GM18951 (cell line): ENCODE measurements around the gene JMJD7.

ENCODE experiments used
- POLR2A ChIP-seq: IDR thresholded peaks from 4 replicates; pipeline ENCODE4 v1.6.1; 2011; ENCODE audit warnings: mild to moderate bottlenecking; ENCODE audit not compliant: insufficient read length, insufficient read depth; ENCODE audit errors: extremely low read depth
- in situ Hi-C: fragments of 300-500 bp; cut with MboI; formaldehyde crosslinking; loops from one replicate; pipeline ENCODE4 v1.12.0; 2022; ENCODE audit warnings: low sequenced_read_pairs, mixed read lengths, inconsistent platforms; ENCODE audit not compliant: unreplicated experiment

The JMJD7 gene

DNA sequence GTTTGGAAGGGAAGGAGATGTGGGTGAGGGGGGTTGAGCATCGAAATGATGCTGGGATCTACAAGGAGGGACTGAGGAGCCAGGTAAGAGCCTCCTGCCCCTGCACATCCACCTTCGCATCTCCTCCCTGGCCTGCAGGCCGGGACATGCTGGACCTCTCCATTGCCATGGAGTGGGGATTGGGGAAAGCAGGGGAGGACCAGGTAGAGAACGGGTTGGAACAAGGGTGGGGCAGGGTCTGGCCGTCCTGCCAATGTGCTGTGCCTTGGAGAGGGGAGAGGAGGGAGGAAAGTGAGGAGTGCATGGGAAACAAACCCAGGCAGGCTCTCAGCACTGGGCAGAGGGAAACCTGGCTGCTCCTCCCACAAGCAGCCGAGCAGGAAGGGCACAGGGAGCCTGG is 21.3 kb downstream of the JMJD7 start:
- in situ Hi-C loops = no loop called here
- TF ChIP-seq POLR2A = no peak

DNA sequence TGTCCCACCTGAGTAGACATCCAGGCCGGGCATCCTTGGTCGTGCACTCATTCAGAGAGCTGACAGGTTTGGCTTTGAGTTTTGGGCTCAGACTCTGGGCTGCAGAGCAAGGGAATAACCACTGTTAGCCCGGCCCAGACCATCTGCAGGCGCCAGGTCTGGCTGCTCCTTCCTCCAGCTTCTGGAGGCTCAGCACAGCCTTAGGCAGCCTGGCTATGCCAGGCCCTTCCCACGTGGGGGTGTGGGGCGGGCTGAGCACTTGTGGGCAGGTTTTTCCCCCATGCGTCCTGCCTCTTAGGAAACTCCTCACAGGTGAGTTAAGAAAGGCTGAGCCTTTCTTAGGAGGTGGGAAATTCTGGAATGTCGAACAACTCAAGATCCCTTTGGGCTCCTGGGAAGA is 22.0 kb downstream of the JMJD7 start:
- in situ Hi-C loops = no loop called here
- TF ChIP-seq POLR2A = no peak

DNA sequence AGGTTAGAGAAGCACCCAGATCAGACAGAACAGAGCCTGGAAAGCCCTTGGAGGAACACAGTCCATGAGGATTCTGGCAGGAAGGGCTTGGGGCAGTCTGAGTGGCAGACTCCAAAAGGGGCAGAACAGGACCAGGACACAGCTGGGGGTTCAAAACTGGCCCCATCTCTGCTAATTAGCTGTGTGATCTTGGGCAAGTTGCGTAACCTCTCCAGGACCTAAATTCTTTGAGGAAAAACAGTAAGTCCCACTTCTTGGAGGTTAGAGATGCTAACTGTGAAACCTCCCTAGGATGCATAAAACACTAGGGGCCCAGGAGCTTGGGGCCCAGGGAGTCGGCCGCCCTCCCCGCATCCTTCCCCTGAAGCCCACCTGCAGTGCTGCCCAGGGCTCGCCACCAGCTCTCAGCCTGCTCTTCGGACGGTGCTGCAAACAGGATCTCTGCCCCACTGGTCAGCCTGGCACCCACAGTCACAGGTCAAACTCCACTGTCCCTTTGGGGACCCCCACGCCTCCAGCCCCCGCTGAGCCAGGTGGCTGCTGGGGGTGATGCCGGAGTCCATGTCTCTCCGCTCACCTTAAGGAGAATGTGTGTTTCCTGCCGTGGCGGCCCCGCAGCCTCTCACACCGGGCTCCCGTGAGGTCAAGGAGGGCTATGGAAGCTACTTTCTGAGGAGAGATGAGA is 22.7 kb downstream of the JMJD7 start:
- in situ Hi-C loops = no loop called here
- TF ChIP-seq POLR2A = no peak

DNA sequence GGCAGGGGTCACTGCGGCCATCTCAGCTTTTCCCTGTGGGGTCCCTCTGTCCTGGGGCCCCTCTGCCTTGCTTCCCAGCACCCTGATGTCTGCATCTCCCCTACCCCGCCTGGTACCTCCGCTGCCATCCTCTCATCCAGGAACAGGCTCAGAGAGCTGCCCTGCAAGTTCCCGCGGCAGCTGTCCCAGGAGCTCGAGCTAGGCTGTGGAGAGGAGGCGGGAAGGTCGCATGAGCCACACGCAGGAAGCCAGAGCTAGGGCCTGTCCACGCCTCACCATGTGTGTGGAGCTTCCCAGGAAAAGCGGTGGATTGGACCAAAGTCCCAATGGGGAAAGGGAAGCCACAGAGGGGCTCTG is 23.3 kb downstream of the JMJD7 start:
- in situ Hi-C loops = no loop called here
- TF ChIP-seq POLR2A = no peak

DNA sequence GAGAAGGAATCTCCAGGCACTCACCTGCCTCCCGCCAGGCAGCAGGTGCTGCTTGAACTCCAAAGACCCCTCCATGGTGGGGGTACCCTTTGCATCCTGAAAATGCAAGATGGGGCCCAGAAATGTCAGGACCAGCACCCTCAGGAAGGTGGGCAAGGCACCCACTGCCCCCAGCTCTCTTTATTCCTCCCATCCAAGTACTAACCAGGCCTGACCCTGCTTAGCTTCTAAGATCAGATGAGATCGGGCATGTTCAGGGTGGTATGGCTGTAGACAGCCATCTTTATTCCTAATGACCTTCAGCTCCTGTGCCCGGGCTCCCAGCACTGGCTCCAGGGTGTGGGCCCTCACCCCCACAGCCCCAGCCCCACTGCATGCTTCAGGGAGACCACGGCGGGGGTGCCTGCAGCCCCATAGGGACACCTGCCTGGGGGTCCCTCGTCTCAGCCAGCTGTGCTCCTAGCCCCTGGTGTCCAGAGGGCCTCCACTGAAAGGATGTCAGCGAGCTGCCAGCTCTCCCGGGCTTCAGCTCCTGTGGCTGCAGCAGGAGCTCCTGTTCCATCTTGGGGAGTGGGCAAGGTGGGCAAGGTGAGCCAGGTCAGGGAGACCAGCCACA is 24.0 kb downstream of the JMJD7 start:
- TF ChIP-seq POLR2A = no peak
- in situ Hi-C loops = no loop called here

DNA sequence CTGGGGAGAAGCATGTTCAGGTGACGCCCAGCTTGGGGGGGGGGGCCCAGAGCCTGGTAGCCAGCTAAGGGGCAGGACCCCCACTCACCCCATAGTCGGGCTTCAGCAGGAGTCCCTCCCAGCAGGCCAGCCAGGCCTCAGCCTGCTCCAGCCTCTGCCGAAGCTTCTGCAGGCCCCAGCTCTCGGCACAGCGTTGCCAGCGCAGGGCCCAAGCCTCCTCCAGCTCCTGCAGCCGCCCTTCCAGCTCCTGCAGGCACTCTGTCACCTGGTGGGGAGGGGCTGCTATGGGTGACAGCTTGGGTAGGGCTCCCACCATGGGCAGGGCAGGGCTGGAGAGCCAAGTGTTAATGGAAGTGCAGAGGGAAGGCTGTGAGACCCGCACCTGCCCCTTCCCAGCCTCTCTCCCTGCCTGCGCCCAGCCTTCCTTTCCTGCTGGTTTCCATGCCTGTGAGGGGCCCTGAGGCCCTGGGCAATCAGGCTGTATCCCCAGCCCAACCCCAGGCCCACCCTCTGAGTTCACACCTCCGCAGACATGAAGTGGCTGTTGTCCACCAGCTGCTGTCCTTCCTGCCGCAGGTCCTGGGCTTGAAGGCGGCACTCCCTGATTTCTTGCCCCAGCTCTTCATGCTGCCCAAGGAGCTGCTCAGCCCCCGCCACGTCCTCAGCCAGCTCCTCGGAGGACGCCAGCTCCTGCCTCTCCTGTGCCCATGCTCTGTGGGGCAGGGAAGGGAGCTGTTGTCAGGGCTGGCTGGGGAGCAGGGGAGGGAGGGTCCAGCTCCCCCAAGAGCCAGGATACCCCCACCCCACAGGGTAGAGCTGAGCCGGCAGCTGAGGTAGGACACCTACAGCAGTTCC is 25.1 kb downstream of the JMJD7 start:
- in situ Hi-C loops = no loop called here
- no peak for TF ChIP-seq POLR2A

DNA sequence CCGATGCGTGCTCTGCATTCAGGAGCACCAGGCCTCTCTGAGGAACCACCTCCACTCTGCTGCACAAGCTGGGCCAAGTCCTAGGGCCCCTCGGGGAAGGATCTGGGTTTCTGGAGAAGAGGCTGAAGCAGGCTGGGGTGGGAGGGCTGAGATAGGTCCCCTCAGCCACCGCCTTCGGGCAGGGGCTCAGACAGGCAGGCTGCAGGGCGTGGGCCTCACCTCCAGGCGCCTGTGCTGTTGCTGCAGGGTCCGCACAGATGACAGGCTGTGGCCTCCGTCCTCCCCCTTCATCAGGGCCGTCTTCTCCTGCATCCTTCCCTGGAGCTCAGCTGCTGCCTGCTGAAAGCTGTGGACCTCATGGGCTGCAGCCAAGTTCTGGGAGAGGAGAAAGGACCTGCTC is 25.9 kb downstream of the JMJD7 start:
- TF ChIP-seq POLR2A = no peak
- in situ Hi-C loops = no loop called here

DNA sequence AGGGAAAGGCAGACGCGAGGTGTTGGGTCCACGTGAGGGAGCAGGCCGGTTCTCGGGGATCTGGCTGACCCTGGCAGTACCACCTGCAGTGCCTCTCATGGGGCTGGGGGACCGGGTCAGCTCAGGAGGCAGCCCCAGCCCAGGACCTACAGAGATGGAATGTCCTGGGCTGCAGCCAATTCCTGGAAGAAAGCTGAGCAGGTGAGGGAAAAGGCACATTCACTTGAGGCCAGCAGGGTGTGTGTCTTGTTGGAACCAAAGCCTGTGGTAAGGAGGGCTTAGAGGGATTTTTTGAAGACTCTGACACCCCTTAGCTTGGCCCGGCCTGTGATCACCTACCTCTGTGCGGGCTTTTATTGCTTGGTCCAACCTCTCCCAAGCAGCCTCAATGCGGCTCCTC is 26.6 kb downstream of the JMJD7 start:
- in situ Hi-C loops = no loop called here
- TF ChIP-seq POLR2A = no peak

DNA sequence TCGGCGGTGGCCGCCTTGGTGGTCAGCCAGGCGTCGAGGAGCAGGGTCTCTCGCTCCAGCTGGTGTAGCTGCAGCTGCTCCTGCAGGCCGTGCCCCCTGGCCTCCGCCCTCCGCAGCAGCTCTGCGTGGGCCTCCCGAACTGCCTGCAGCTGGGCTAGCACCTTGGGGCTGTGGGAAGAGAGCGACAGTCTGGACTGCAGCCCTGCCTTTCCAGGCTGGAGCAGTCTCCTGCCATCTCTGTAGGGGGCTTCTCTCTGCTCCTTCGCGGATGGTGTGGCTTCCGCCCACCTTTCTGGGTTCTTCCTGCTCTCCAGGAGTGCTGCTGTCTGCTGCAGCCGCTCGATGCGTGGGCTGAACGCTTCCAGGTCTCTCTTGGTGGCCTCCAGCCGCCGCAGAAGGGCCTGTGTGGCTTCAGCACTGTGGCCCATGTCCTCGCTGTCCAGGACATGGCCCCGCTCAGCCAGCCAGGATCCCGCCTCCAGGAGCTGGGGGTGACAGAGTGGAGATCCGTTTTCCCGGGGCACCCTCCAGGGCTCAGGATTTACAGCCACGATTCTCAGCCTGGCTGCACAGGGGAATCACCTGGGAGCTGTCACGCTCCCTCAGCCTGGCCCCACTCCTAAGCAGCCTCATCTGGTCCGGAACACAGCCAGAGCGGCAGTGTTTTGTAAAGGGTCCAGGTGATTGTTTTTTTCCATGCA is 27.5 kb downstream of the JMJD7 start:
- TF ChIP-seq POLR2A = no peak
- in situ Hi-C loops = no loop called here

DNA sequence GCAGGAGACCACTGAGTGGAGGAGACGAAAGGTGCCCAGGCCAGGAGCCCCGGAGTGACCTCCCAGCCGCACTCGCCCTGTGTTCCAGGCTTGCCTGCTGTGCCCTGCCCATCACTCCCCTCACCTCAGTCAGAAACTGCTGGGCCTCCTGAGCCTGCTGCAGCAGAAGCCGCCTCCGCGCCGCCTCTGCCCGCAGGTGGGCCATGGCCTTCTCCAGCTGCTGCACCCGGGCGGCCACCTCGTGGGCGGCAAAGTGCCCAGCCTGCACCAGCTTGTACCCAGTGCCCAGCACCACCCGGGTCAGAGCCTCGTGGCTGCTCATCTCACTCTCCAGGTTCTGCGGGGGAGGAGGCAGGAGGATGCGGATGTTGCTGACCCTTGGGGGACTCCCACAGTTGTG is 28.4 kb downstream of the JMJD7 start:
- in situ Hi-C loops = no loop called here
- TF ChIP-seq POLR2A = no peak

DNA sequence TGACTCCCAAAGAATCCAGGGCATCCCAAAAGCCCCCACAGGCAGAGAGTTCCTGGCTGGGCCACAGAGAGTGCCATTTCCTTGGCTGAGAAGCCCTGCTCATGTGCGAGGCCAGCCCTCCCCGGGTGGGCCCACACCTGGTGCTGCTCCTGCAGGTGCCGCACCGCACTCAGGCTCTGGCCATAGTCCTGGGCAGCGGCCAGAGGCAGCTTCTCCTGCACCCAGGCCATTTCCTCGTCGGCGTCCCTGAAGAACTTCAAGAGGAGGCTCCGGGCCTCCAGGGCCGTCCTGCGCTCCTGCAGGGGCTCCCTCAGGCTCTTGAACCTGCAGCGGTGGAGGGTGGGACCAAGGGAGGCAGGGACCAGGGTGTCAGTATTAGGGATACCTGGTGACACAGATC is 28.8 kb downstream of the JMJD7 start:
- no peak for TF ChIP-seq POLR2A
- in situ Hi-C loops = no loop called here

DNA sequence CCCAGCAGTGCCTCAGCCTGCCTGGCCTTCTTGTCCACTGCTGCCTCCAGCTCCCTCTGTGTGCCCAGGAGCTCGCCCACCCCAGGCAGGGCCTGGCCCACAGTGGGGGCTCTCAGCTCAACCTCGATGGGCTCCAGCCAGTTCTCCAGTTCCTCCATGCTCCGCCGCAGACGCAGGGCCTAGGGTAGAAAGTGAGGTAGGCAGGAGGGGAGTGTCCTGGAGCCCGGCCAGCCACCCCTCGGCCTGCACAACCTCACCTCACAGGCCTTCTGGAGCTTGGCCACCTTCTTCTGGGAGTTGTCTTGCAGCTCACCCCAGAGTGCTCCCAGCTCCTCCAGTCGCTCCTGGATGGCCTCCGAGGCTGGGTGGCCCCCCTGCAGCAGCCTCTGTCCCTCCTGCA is 29.4 kb downstream of the JMJD7 start:
- in situ Hi-C loops = no loop called here
- TF ChIP-seq POLR2A = no peak

DNA sequence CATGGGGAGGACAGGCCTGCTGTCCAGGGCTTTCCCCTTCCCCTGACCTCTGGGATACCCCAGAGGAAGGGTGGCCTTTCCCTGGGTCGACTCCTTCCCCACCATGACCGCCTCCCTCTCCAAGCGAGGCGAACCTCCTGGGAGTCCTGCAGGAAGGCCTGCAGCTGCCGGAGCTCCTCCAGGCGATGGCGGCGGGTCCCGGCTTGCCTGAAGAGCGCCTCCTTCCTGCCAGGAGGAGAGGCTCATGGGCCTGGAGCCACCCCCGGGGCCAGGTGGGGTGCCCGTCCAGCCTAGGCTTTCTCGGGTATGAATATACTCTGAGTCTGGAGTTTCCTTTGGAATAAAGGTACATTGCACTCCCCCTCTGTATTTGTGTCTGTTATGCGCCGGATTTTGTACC is 30.9 kb downstream of the JMJD7 start:
- in situ Hi-C loops = no loop called here
- no peak for TF ChIP-seq POLR2A
